GM12878 (cell line): ENCODE data around the gene TK1. TPM values are rescaled to one million over a fixed set of nuclear protein-coding genes. Genes with fewer than 3 reads are reported as not detected.

ENCODE experiments used
- ATF7 ChIP-seq: fragments of 450-650 bp; IDR thresholded peaks from 2 replicates; pipeline ENCODE4 v1.6.1; 2016; ENCODE audit warnings: low read depth, mild to moderate bottlenecking
- BCL3 ChIP-seq: IDR thresholded peaks from 2 replicates; pipeline ENCODE4 v1.6.1; 2011; ENCODE audit warnings: borderline replicate concordance, low read depth, mild to moderate bottlenecking, moderate library complexity, low read length; ENCODE audit not compliant: insufficient read depth, poor library complexity, severe bottlenecking
- BHLHE40 ChIP-seq, 2 experiments: fragments of 450-650 bp in 1 of 2; IDR thresholded peaks; 2 replicates each; pipeline ENCODE4 v1.6.1; 2011 to 2017; ENCODE audit warnings: low read depth in 2 of 2, borderline replicate concordance in 1 of 2, improper control_type of control experiment in 1 of 2, low read length in 1 of 2, mild to moderate bottlenecking in 1 of 2
- BMI1 ChIP-seq: fragments of 450-650 bp; IDR thresholded peaks from 2 replicates; pipeline ENCODE4 v1.6.1; 2016; ENCODE audit warnings: mild to moderate bottlenecking, moderate library complexity, borderline replicate concordance
- CHD2 ChIP-seq: IDR thresholded peaks from 2 replicates; pipeline ENCODE4 v1.6.1; 2011; ENCODE audit warnings: low read depth, low read length, improper control_type of control experiment, borderline replicate concordance
- CTCF ChIP-seq, 3 experiments: IDR thresholded peaks in 2 of 3; conservative IDR thresholded peaks in 1 of 3; 2 replicates each; pipeline ENCODE4 v1.5.1; 2011; ENCODE audit warnings: low read depth in 3 of 3, low read length in 3 of 3, mild to moderate bottlenecking in 3 of 3, control low read depth in 2 of 3, moderate library complexity in 2 of 3, inconsistent platforms in 1 of 3, mixed read lengths in 1 of 3; ENCODE audit not compliant: control insufficient read depth in 2 of 3, insufficient read depth in 1 of 3; ENCODE audit errors: extremely low read depth in 1 of 3
- IKZF1 ChIP-seq: fragments of 450-650 bp; conservative IDR thresholded peaks from 2 replicates; pipeline ENCODE4 v1.6.1; 2017; ENCODE audit warnings: antibody characterized with exemption, mild to moderate bottlenecking
- LARP7 ChIP-seq: fragments of 450-650 bp; IDR thresholded peaks from 2 replicates; pipeline ENCODE4 v1.6.1; 2017; ENCODE audit warnings: mild to moderate bottlenecking
- MTA2 ChIP-seq: fragments of 450-650 bp; IDR thresholded peaks from 2 replicates; pipeline ENCODE4 v1.6.1; 2016; ENCODE audit warnings: low read depth, mild to moderate bottlenecking, moderate library complexity
- PAX5 ChIP-seq: IDR thresholded peaks from 2 replicates; pipeline ENCODE4 v1.6.1; 2011; ENCODE audit warnings: low read depth, low read length, borderline replicate concordance
- PML ChIP-seq: IDR thresholded peaks from 2 replicates; pipeline ENCODE4 v1.6.1; 2012; ENCODE audit warnings: low read length, inconsistent platforms
- POLR2AphosphoS5 ChIP-seq: IDR thresholded peaks from 2 replicates; pipeline ENCODE4 v1.6.1; 2011; ENCODE audit warnings: mild to moderate bottlenecking, low read length, inconsistent platforms
- RBBP5 ChIP-seq: fragments of 200-600 bp; sonication (generic); conservative IDR thresholded peaks from 2 replicates; pipeline ENCODE4 v1.6.1; 2016
- RELB ChIP-seq: fragments of 450-650 bp; IDR thresholded peaks from 2 replicates; pipeline ENCODE4 v1.6.1; 2017; ENCODE audit warnings: low read depth, mild to moderate bottlenecking, moderate library complexity
- RUNX3 ChIP-seq: IDR thresholded peaks from 2 replicates; pipeline ENCODE4 v1.6.1; 2012; ENCODE audit warnings: low read length, inconsistent platforms
- STAT1 ChIP-seq: fragments of 450-650 bp; conservative IDR thresholded peaks from 2 replicates; pipeline ENCODE4 v1.6.1; 2014; ENCODE audit warnings: antibody characterized with exemption, mild to moderate bottlenecking
- STAT3 ChIP-seq: IDR thresholded peaks from 2 replicates; pipeline ENCODE4 v1.6.1; 2011; ENCODE audit warnings: low read depth, low read length, improper control_type of control experiment
- TCF12 ChIP-seq: IDR thresholded peaks from 2 replicates; pipeline ENCODE4 v1.6.1; 2011; ENCODE audit warnings: low read depth, mild to moderate bottlenecking, low read length
- TCF3 ChIP-seq: IDR thresholded peaks from 2 replicates; pipeline ENCODE4 v1.6.1; 2012; ENCODE audit warnings: low read depth, mild to moderate bottlenecking, low read length, borderline replicate concordance; ENCODE audit not compliant: insufficient read depth
- USF2 ChIP-seq: IDR thresholded peaks from 2 replicates; pipeline ENCODE4 v1.6.1; 2011; ENCODE audit warnings: low read depth, low read length, improper control_type of control experiment, borderline replicate concordance
- ZNF687 ChIP-seq: fragments of 450-650 bp; IDR thresholded peaks from 2 replicates; pipeline ENCODE4 v1.6.1; 2017; ENCODE audit warnings: mild to moderate bottlenecking, moderate library complexity
- polyA plus RNA-seq, 11 experiments: library from polyadenylated mRNA; depleted of rRNA in 4 of 11; unstranded in 6 of 11; stranded (reverse) in 5 of 11; fragments of >200 nt; fragmentation: Nextera tagmentation in 4 of 11; fragmentation: Illumina TruSeq in 1 of 11; extraction: Ambion mirVana in 4 of 11; extraction: Trizol in 1 of 11; gene quantifications; 1 replicate in 1 of 11; 2 replicates in 10 of 11; pipeline versions ENCODE4 v1.2.1 to v1.2.3, GENCODE V29; 2011 to 2016; ENCODE audit warnings: inconsistent platforms in 2 of 11, missing spikeins in 2 of 11, low read depth in 1 of 11
- total RNA-seq, 4 experiments: library from RNA; depleted of rRNA in 3 of 4; stranded (reverse); fragments of >200 nt in 3 of 4; fragmentation: Illumina TruSeq in 1 of 4; extraction: Trizol in 1 of 4; gene quantifications; 2 replicates each; pipeline versions ENCODE4 v1.2.1 to v1.2.3, GENCODE V29; 2013 to 2021

TK1 gene
- total and polyA plus RNA-seq, 10 of the 15 experiments (the other 5 are each of a cell fraction or from before 2014, with no cell fraction given): 4.6 to 175 (median 77.9) TPM

GRCh38 chr17:78174346-78174869, 12.4 kb downstream of the TK1 start (continued):
- peak; percentile 52 for TF ChIP-seq RELB
- no peak for TF ChIP-seq RBBP5
- TF ChIP-seq BCL3: peak; percentile 83
- TF ChIP-seq ATF7: no peak
- peak; percentile 59 for TF ChIP-seq RUNX3
- TF ChIP-seq BHLHE40 (IDR thresholded peaks at IDR 0.05; ENCODE audit: borderline replicate concordance in 1 of 2, low read depth in 2 of 2, low read length in 1 of 2): 0 out of 4 replicates have a peak, but pooled peaks of 1 of the 2 experiments have one; percentile 7
- peak; percentile 86 for TF ChIP-seq IKZF1
- no peak for TF ChIP-seq STAT1
- TF ChIP-seq PML: 0 out of 2 replicates have a peak, but pooled peaks have one; percentile 25
- peak; percentile 22; the same call in 1 of the 2 replicates for TF ChIP-seq PAX5
- TF ChIP-seq STAT3: no peak
- TF ChIP-seq TCF3: no peak
- peak; percentile 44; the same call in 1 of the 2 replicates for TF ChIP-seq LARP7
- TF ChIP-seq TCF12: no peak
- peak; percentile 83 for TF ChIP-seq ZNF687
- peak; percentile 30; the same call in 1 of the 2 replicates for TF ChIP-seq BMI1
- no peak for TF ChIP-seq CHD2
- TF ChIP-seq MTA2: no peak
- no peak for TF ChIP-seq USF2
- peak; percentile 90 for TF ChIP-seq POLR2AphosphoS5
- peak; percentile 3 to 48 (median 33); a peak in 3 of 6 replicates for TF ChIP-seq CTCF (IDR thresholded peaks at IDR 0.05 in 2 of 3, conservative IDR thresholded peaks at IDR 0.05 in 1 of 3; ENCODE audit: control insufficient read depth in 2 of 3, extremely low read depth in 1 of 3, insufficient read depth in 1 of 3, low read depth in 3 of 3, low read length in 3 of 3)
